SH-SY5Y (cell line): ENCODE data around the gene NR2F1-AS1.

Experiments
- GATA2 ChIP-seq: IDR thresholded peaks from 2 replicates; pipeline ENCODE4 v1.6.1; 2011; ENCODE audit warnings: mild to moderate bottlenecking, low read depth, low read length
- GATA3 ChIP-seq: IDR thresholded peaks from 2 replicates; pipeline ENCODE4 v1.6.1; 2011; ENCODE audit warnings: low read depth, mild to moderate bottlenecking, low read length, moderate library complexity

- no peak for TF ChIP-seq GATA3
- no peak for TF ChIP-seq GATA2
Measured at GRCh38 chr5:93616538-93617174, 35.6 kb upstream of the NR2F1-AS1 start.
